Osteocyte (in vitro differentiated cells): Measurements from ENCODE around the gene OR52B6. TPM values are rescaled to one million over a fixed set of nuclear protein-coding genes. Genes with fewer than 3 reads are reported as not detected.

Source experiments
- DNase-seq: peaks from one replicate; pipeline ENCODE4 v3.0.0; 2021; ENCODE audit warnings: mixed read lengths; ENCODE audit not compliant: unreplicated experiment; ENCODE audit errors: extremely low spot score
- H3K27ac Mint-ChIP-seq: one replicate; pipeline ENCODE4 v1.8.0; 2021; ENCODE audit warnings: mild to moderate bottlenecking, mixed read lengths; ENCODE audit not compliant: unreplicated experiment
- H3K27me3 Mint-ChIP-seq: one replicate; pipeline ENCODE4 v1.8.0; 2021; ENCODE audit warnings: mixed read lengths; ENCODE audit not compliant: unreplicated experiment
- H3K36me3 Mint-ChIP-seq: one replicate; pipeline ENCODE4 v1.8.0; 2021; ENCODE audit warnings: mixed read lengths; ENCODE audit not compliant: unreplicated experiment
- H3K4me1 Mint-ChIP-seq: one replicate; pipeline ENCODE4 v1.8.0; 2021; ENCODE audit warnings: mixed read lengths; ENCODE audit not compliant: unreplicated experiment
- H3K4me3 Mint-ChIP-seq: one replicate; pipeline ENCODE4 v1.8.0; 2021; ENCODE audit warnings: mild to moderate bottlenecking, moderate library complexity, mixed read lengths; ENCODE audit not compliant: unreplicated experiment
- H3K9me3 Mint-ChIP-seq: one replicate; pipeline ENCODE4 v1.8.0; 2021; ENCODE audit warnings: mixed read lengths; ENCODE audit not compliant: unreplicated experiment
- CTCF ChIP-seq: fragments of 200-600 bp; sonication (generic); IDR thresholded peaks from 2 replicates; pipeline ENCODE4 v1.5.0; 2021; ENCODE audit warnings: antibody characterized with exemption, mild to moderate bottlenecking, moderate library complexity
- total RNA-seq: library from RNA; stranded (reverse); gene quantifications from 2 replicates; pipeline ENCODE4 v1.2.1, GENCODE V29; 2021

Gene OR52B6
- total RNA-seq, 1 donor from 2014 or later = not detected

- no peak for DNase-seq
- no peaks in the 10 kb centered on the region for H3K4me1 Mint-ChIP-seq
- H3K27ac Mint-ChIP-seq = no peak overlapping the region
- TF ChIP-seq CTCF = no peak
- peaks cover 4% of the 10 kb centered on the region for H3K27me3 Mint-ChIP-seq
- H3K4me3 Mint-ChIP-seq = no peak overlapping the region
- H3K9me3 Mint-ChIP-seq = no peaks in the 10 kb centered on the region
- H3K36me3 Mint-ChIP-seq = no peaks in the 10 kb centered on the region
Measured at GRCh38 chr11:5546457-5546856, 34.2 kb upstream of the OR52B6 start.

DNA sequence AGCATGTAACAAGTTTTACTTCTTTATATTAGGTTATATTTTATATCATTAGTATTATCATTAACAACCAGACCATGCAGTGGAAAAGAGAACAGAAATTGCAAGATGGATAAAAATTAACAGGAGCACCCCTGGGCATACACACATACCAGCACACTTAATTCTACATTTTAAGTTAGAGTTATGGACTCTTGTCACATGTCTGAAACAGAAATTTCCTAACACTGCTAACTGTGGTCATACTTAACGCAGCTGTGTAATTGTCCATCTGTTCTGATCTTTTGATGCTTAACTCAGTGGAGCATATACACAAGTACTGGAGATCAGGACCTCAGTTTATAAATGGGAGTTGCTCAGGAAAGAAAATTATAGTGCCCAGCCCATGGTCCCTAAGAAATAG, 32.7 kb upstream of the OR52B6 start:
- no peaks in the 10 kb centered on the region for H3K36me3 Mint-ChIP-seq
- TF ChIP-seq CTCF = no peak
- no peak overlapping the region for H3K27ac Mint-ChIP-seq
- no peak overlapping the region for H3K4me3 Mint-ChIP-seq
- DNase-seq = no peak
- H3K9me3 Mint-ChIP-seq = no peaks in the 10 kb centered on the region
- no peaks in the 10 kb centered on the region for H3K4me1 Mint-ChIP-seq
- H3K27me3 Mint-ChIP-seq = no peaks in the 10 kb centered on the region

DNA sequence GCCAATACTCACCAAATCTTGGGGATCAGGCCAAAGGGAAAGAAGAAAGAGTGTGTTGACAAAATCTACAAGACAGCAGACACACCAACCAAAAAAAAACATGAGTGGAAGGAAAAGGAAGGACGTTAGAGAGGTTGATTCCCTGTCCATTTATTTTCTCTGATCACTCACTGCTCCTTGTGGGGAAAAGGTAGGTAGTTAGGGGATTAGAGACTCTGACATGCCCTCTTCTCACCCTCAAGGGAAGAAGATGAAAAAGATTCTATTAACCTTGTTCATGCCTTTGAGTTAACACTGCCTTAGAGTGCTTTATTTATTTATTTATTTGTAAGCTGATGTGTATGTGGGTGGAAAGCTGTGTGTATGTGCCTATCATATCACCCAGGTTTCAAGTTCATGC, 32.2 kb upstream of the OR52B6 start, which contains the start of gene OR52H1:
Gene OR52H1 (minus strand): TSS at position 101 of the 400 bp plus-strand sequence. CDS start 3,035 bp downstream, outside the sequence.
- no peak for TF ChIP-seq CTCF
- no peaks in the 10 kb centered on the region for H3K4me1 Mint-ChIP-seq
- H3K27ac Mint-ChIP-seq = no peak within 1 kb of the TSS
- no peak for DNase-seq
- no peak within 1 kb of the TSS for H3K4me3 Mint-ChIP-seq
- H3K36me3 Mint-ChIP-seq = no peaks in the 10 kb centered on the region
- no peaks in the 10 kb centered on the region for H3K9me3 Mint-ChIP-seq
- H3K27me3 Mint-ChIP-seq = no peaks in the 10 kb centered on the region

DNA sequence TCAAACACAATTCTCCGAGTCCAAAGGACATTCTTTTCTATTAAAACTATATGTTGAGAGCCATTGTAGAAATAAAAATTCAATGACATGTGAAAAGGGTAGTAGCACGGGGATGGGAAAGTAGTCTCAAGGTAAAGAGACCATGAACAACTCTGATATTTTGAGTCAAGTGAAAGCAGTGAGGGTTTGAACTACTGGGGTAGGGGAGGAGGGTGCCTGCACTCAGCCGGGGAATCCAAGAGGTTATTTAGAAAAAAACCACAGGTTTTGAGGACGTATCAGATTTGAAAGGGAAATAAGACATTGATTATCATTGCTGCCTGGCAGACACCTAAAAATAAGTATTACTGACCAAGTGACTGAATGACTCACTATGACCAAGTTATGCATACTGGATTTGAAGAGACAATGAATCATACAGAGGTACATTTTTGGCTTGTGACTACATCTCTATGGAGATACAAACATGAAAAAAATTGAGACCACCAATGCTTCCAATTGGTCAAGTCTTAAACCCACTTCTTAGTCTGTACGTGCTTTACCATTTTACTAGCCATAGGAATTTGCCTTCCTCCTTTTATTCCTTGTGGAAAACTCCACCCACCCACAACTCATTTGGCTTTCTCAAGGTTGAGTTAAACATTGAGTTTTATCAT, 30.1 kb upstream of the OR52B6 start:
- Mint-ChIP-seq H3K27ac (no peak overlapping the region), H3K27me3 (peaks cover 11% of the 10 kb centered on the region), H3K4me3 (no peak overlapping the region), H3K36me3 (no peaks in the 10 kb centered on the region), H3K9me3 (no peaks in the 10 kb centered on the region), H3K4me1 (no peaks in the 10 kb centered on the region)
- no peak for TF ChIP-seq CTCF
- no peak for DNase-seq

- Mint-ChIP-seq H3K27ac (no peak overlapping the region), H3K4me3 (no peak overlapping the region), H3K9me3 (no peaks in the 10 kb centered on the region), H3K27me3 (peaks cover 28% of the 10 kb centered on the region), H3K36me3 (no peaks in the 10 kb centered on the region), H3K4me1 (no peaks in the 10 kb centered on the region)
- DNase-seq = no peak
- TF ChIP-seq CTCF = peak; percentile 37
Measured at GRCh38 chr11:5553343-5553742, 27.3 kb upstream of the OR52B6 start.
